IPS-20b (cell line): ENCODE results near the gene TP53I13.
"Not testable (repeated sequence)": the region's sequence is repeated elsewhere in the genome, so short reads cannot be mapped to it uniquely, and the experiment has no call there.

ENCODE experiments used
- H3K27ac ChIP-seq: one replicate; pipeline ENCODE4 v1.5.1; 2013; ENCODE audit warnings: low read length
- H3K27me3 ChIP-seq: 2 replicates; pipeline ENCODE4 v1.6.1; 2013; ENCODE audit warnings: mild to moderate bottlenecking, low read length, inconsistent platforms; ENCODE audit not compliant: insufficient read depth
- H3K36me3 ChIP-seq: 2 replicates; pipeline ENCODE4 v1.6.1; 2013; ENCODE audit warnings: low read depth, mild to moderate bottlenecking, inconsistent platforms, low read length, moderate library complexity; ENCODE audit not compliant: insufficient read depth
- H3K4me1 ChIP-seq: 2 replicates; pipeline ENCODE4 v1.6.1; 2013; ENCODE audit warnings: mild to moderate bottlenecking, control low read depth, inconsistent platforms, low read length, moderate library complexity; ENCODE audit not compliant: insufficient read depth
- H3K4me3 ChIP-seq: 2 replicates; pipeline ENCODE4 v1.5.1; 2013; ENCODE audit warnings: mild to moderate bottlenecking, low read length, inconsistent platforms
- H3K9ac ChIP-seq: 2 replicates; pipeline ENCODE4 v1.6.1; 2013; ENCODE audit warnings: low read depth, mild to moderate bottlenecking, inconsistent platforms, low read length, moderate library complexity
- H3K9me3 ChIP-seq: 2 replicates; pipeline ENCODE4 v1.6.1; 2013; ENCODE audit warnings: mild to moderate bottlenecking, low read depth, low read length, inconsistent platforms; ENCODE audit not compliant: insufficient read depth

The TP53I13 gene

GRCh38 chr17:29558139-29558538, 10.4 kb upstream of the TP53I13 start:
- not testable (repeated sequence) for H3K4me3 ChIP-seq, H3K36me3 ChIP-seq, H3K9ac ChIP-seq, H3K9me3 ChIP-seq, H3K27ac ChIP-seq, H3K4me1 ChIP-seq, H3K27me3 ChIP-seq

GRCh38 chr17:29559640-29560039, 8.9 kb upstream of the TP53I13 start:
- Histone ChIP-seq H3K9me3 (no peaks in the 10 kb centered on the region), H3K4me1 (no peaks in the 10 kb centered on the region), H3K9ac (no peak overlapping the region), H3K36me3 (no peaks in the 10 kb centered on the region), H3K27me3 (peaks cover 13% of the 10 kb centered on the region), H3K27ac (no peak overlapping the region), H3K4me3 (no peak overlapping the region)

GRCh38 chr17:29560316-29560715, 8.2 kb upstream of the TP53I13 start:
- Histone ChIP-seq H3K36me3 (no peaks in the 10 kb centered on the region), H3K4me3 (no peak overlapping the region), H3K4me1 (peaks cover under 1% of the 10 kb centered on the region; the same call in 1 of the 2 replicates), H3K27ac (no peak overlapping the region), H3K9me3 (no peaks in the 10 kb centered on the region), H3K9ac (no peak overlapping the region), H3K27me3 (peaks cover 19% of the 10 kb centered on the region)

- H3K27me3 ChIP-seq, result peaks cover 34% of the 10 kb centered on the region
- H3K4me1 ChIP-seq, result peaks cover 6% of the 10 kb centered on the region; the same call in 1 of the 2 replicates
- H3K9me3 ChIP-seq, result no peaks in the 10 kb centered on the region
- H3K27ac ChIP-seq, result no peak overlapping the region
- no peak overlapping the region for H3K4me3 ChIP-seq
- H3K9ac ChIP-seq, result no peak overlapping the region
- no peaks in the 10 kb centered on the region for H3K36me3 ChIP-seq
Observed at GRCh38 chr17:29561554-29562517, 6.7 kb upstream of the TP53I13 start.

- Histone ChIP-seq H3K27ac (no peak overlapping the region), H3K9me3 (no peaks in the 10 kb centered on the region), H3K4me3 (no peak overlapping the region), H3K4me1 (peaks cover 6% of the 10 kb centered on the region; the same call in 1 of the 2 replicates), H3K27me3 (peaks cover 42% of the 10 kb centered on the region), H3K36me3 (no peaks in the 10 kb centered on the region), H3K9ac (no peak overlapping the region)
Observed at GRCh38 chr17:29562615-29563014, 5.9 kb upstream of the TP53I13 start.

- Histone ChIP-seq H3K27ac (no peak overlapping the region), H3K36me3 (no peaks in the 10 kb centered on the region), H3K27me3 (peaks cover 50% of the 10 kb centered on the region), H3K9me3 (no peaks in the 10 kb centered on the region), H3K4me3 (no peak overlapping the region), H3K9ac (no peak overlapping the region), H3K4me1 (peaks cover 6% of the 10 kb centered on the region; the same call in 1 of the 2 replicates)
Observed at GRCh38 chr17:29563816-29564215, 4.7 kb upstream of the TP53I13 start.

- H3K4me1 ChIP-seq, result peaks cover 13% of the 10 kb centered on the region; the same call in 1 of the 2 replicates
- H3K36me3 ChIP-seq, result no peaks in the 10 kb centered on the region
- peak overlapping the region; percentile 50 for H3K4me3 ChIP-seq
- no peak overlapping the region for H3K9ac ChIP-seq
- no peak overlapping the region for H3K27ac ChIP-seq
- H3K27me3 ChIP-seq, result peaks cover 66% of the 10 kb centered on the region
- H3K9me3 ChIP-seq, result no peaks in the 10 kb centered on the region
Observed at GRCh38 chr17:29565643-29566472, 2.6 kb upstream of the TP53I13 start.

- peaks cover 74% of the 10 kb centered on the region for H3K27me3 ChIP-seq
- H3K9ac ChIP-seq, result no peak within 1 kb of the TSS
- peaks cover 13% of the 10 kb centered on the region; the same call in 1 of the 2 replicates for H3K4me1 ChIP-seq
- peak within 1 kb of the TSS; percentile 86 for H3K4me3 ChIP-seq
- no peaks in the 10 kb centered on the region for H3K9me3 ChIP-seq
- no peak within 1 kb of the TSS for H3K27ac ChIP-seq
- H3K36me3 ChIP-seq, result no peaks in the 10 kb centered on the region
Observed at GRCh38 chr17:29566473-29567303, 1.8 kb upstream of the TP53I13 start, which contains the start of gene ABHD15. ABHD15 (minus strand) TSS chr17:29567037; CDS start chr17:29566966, 71 bp downstream.

- Histone ChIP-seq H3K36me3 (no peaks in the 10 kb centered on the region), H3K9me3 (no peaks in the 10 kb centered on the region), H3K4me3 (peak overlapping the region; percentile 86; the same call in 1 of the 2 replicates), H3K27me3 (peaks cover 77% of the 10 kb centered on the region), H3K27ac (no peak overlapping the region), H3K9ac (no peak overlapping the region), H3K4me1 (peaks cover 13% of the 10 kb centered on the region; the same call in 1 of the 2 replicates)
Observed at GRCh38 chr17:29567304-29567553, 1.3 kb upstream of the TP53I13 start.

GRCh38 chr17:29567554-29568330, 759 bp upstream of the TP53I13 start:
- H3K36me3 ChIP-seq, result no peaks in the 10 kb centered on the region
- no peak overlapping the region for H3K27ac ChIP-seq
- peak overlapping the region; percentile 67; the same call in 1 of the 2 replicates for H3K9ac ChIP-seq
- H3K4me3 ChIP-seq, result peak overlapping the region; percentile 86
- no peaks in the 10 kb centered on the region for H3K9me3 ChIP-seq
- peaks cover 13% of the 10 kb centered on the region; the same call in 1 of the 2 replicates for H3K4me1 ChIP-seq
- H3K27me3 ChIP-seq, result peaks cover 78% of the 10 kb centered on the region
